Lower lobe of right lung (tissue), 2 donors: ENCODE data around the gene ZNF519. TPM values are rescaled to one million over a fixed set of nuclear protein-coding genes. Genes with fewer than 3 reads are reported as not detected.
A peak's percentile ranks its signal among the peaks of the same experiment; 100 is the strongest.

ENCODE experiments used
- ATAC-seq, 2 donors: fragments of 200-7000 bp; cut with Tn5 transposase; one replicate each; pipeline ENCODE4 v1.9.1; 2020 to 2022; ENCODE audit warnings: mild to moderate bottlenecking in 2 of 2, moderate library complexity in 2 of 2
- DNase-seq: peaks from one replicate; pipeline ENCODE4 v3.0.0-alpha.2; 2020
- H3K27ac ChIP-seq: fragments of 200-600 bp; one replicate; pipeline ENCODE4 v1.8.0; 2022
- H3K27me3 ChIP-seq: fragments of 200-600 bp; one replicate; pipeline ENCODE4 v1.8.0; 2022; ENCODE audit warnings: low read depth
- H3K36me3 ChIP-seq: fragments of 200-600 bp; one replicate; pipeline ENCODE4 v1.8.0; 2022; ENCODE audit warnings: mild to moderate bottlenecking
- H3K4me1 ChIP-seq: fragments of 200-600 bp; one replicate; pipeline ENCODE4 v1.8.0; 2022
- H3K4me3 ChIP-seq: fragments of 200-600 bp; one replicate; pipeline ENCODE4 v1.8.0; 2022; ENCODE audit warnings: mild to moderate bottlenecking
- H3K9me3 ChIP-seq: fragments of 200-600 bp; one replicate; pipeline ENCODE4 v1.8.0; 2022
- intact Hi-C: fragments of 100-400 bp; cut with DNase I; formaldehyde crosslinking; loops from one replicate; pipeline ENCODE4 v1.11.0; 2022
- total RNA-seq: library from RNA; stranded (reverse); fragmentation: NEBNext Ultra II Directional; extraction: Animal tissue kit (Norgen Biotek cat#: 25700); gene quantifications from one replicate; pipeline ENCODE4 v1.2.1, GENCODE V29; 2021
- TF ChIP-seq, protein P1 (sequence below): fragments of 200-600 bp; IDR thresholded peaks from one replicate; pipeline ENCODE4 v1.8.0; 2022; ENCODE audit warnings: antibody characterized with exemption, mild to moderate bottlenecking
- donor health status: DM: no; HTN: yes; CAD: no; lungs with severe emphysema.

Gene ZNF519
- total RNA-seq, 1 donor from 2014 or later, result 7.0 TPM

GRCh38 chr18:14093307-14093915 lies 38.8 kb downstream of the ZNF519 start:
- intact Hi-C loops, result no loop called here
- H3K4me3 ChIP-seq, result no peak overlapping the region

DNA sequence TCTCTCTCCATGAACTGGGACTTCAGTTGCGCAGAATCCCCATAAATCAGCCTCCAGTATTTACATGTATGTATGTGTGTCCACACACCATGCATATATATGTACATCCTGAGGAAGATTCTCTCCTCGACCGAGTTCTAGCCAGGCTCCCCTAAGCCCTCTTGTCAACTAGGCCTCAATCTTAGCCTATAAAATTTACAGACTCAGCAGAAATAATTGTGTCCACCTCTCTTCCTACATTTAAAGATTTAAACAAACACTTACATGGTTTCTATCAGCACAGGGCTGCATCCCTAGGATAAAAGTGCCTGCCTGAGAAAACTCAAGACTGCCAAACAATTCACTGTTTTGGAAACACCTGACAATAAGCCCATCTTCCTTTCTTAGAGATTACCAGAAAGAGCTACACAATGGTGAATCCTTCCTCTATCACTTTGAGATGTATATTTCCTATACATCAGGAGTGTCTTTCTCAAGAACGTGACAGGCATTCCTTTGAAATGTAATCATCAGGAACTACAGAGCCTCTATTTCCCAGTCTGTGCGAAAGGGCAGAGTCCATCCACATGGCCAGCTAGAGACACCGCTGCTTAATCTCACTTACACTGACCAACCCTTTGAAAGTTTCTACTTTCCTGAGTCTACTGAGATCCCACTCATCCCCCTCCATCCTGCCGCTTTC lies 39.5 kb downstream of the ZNF519 start:
- H3K4me3 ChIP-seq, result no peak overlapping the region
- TF ChIP-seq, protein P1, sequence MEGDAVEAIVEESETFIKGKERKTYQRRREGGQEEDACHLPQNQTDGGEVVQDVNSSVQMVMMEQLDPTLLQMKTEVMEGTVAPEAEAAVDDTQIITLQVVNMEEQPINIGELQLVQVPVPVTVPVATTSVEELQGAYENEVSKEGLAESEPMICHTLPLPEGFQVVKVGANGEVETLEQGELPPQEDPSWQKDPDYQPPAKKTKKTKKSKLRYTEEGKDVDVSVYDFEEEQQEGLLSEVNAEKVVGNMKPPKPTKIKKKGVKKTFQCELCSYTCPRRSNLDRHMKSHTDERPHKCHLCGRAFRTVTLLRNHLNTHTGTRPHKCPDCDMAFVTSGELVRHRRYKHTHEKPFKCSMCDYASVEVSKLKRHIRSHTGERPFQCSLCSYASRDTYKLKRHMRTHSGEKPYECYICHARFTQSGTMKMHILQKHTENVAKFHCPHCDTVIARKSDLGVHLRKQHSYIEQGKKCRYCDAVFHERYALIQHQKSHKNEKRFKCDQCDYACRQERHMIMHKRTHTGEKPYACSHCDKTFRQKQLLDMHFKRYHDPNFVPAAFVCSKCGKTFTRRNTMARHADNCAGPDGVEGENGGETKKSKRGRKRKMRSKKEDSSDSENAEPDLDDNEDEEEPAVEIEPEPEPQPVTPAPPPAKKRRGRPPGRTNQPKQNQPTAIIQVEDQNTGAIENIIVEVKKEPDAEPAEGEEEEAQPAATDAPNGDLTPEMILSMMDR, result no peak
- no peaks in the 10 kb centered on the region for H3K9me3 ChIP-seq
- H3K27me3 ChIP-seq, result no peaks in the 10 kb centered on the region
- H3K4me1 ChIP-seq, result no peaks in the 10 kb centered on the region
- H3K27ac ChIP-seq, result no peak overlapping the region
- ATAC-seq, result no peak
- no peak for DNase-seq
- intact Hi-C loops, result no loop called here
- no peaks in the 10 kb centered on the region for H3K36me3 ChIP-seq

More at GRCh38 chr18:14093307-14093915, 38.8 kb downstream of the ZNF519 start:
- Histone ChIP-seq H3K36me3 (no peaks in the 10 kb centered on the region), H3K9me3 (no peaks in the 10 kb centered on the region), H3K27me3 (no peaks in the 10 kb centered on the region), H3K27ac (no peak overlapping the region), H3K4me1 (no peaks in the 10 kb centered on the region)
- DNase-seq (no peak), ATAC-seq (no peak)
- TF ChIP-seq, protein P1, result no peak

- H3K36me3 ChIP-seq, result no peaks in the 10 kb centered on the region
- intact Hi-C loops, result loop anchor here (10.0 kb wide), 1 partner anchor 265 kb away; the partner anchor contains the start of gene MC5R
- TF ChIP-seq, protein P1, result no peak
Measured at GRCh38 chr18:14089781-14090180, 42.5 kb downstream of the ZNF519 start.

GRCh38 chr18:14089191-14089590 lies 43.0 kb downstream of the ZNF519 start:
- Histone ChIP-seq H3K4me3 (no peak overlapping the region), H3K4me1 (no peaks in the 10 kb centered on the region), H3K27ac (no peak overlapping the region), H3K36me3 (no peaks in the 10 kb centered on the region), H3K27me3 (no peaks in the 10 kb centered on the region), H3K9me3 (no peaks in the 10 kb centered on the region)
- no peak for ATAC-seq
- intact Hi-C loops, result loop anchor here (10.0 kb wide), 1 partner anchor 264 kb away; the partner anchor contains the start of gene MC5R
- TF ChIP-seq, protein P1, result no peak
- no peak for DNase-seq

More at GRCh38 chr18:14089781-14090180, 42.5 kb downstream of the ZNF519 start:
- H3K9me3 ChIP-seq, result no peaks in the 10 kb centered on the region
- no peaks in the 10 kb centered on the region for H3K27me3 ChIP-seq
- DNase-seq (no peak), ATAC-seq (no peak)
- no peaks in the 10 kb centered on the region for H3K4me1 ChIP-seq
- no peak overlapping the region for H3K4me3 ChIP-seq
- H3K27ac ChIP-seq, result no peak overlapping the region

- Histone ChIP-seq H3K4me3 (no peak overlapping the region), H3K4me1 (no peaks in the 10 kb centered on the region), H3K27me3 (no peaks in the 10 kb centered on the region), H3K36me3 (no peaks in the 10 kb centered on the region), H3K27ac (no peak overlapping the region), H3K9me3 (no peaks in the 10 kb centered on the region)
- intact Hi-C loops, result loop anchor here (10.0 kb wide), 1 partner anchor 262 kb away; the partner anchor contains the start of gene MC5R
- TF ChIP-seq, protein P1, result peak; percentile 49
- peak in 1 of 2 donors; percentile 45 for ATAC-seq
- no peak for DNase-seq
Measured at GRCh38 chr18:14086458-14087231, 45.6 kb downstream of the ZNF519 start.
